GM23338 (cell line): ENCODE results near the gene UNC13C. TPM values are rescaled to one million over a fixed set of nuclear protein-coding genes. Genes with fewer than 3 reads are reported as not detected.

ENCODE experiments used
- ATAC-seq: fragments of 200-7000 bp; cut with Tn5 transposase; 3 replicates; pipeline ENCODE4 v1.9.1; 2020
- DNase-seq: peaks from one replicate; pipeline ENCODE4 v3.0.0-alpha.2; 2015; ENCODE audit warnings: low spot score
- H2AFZ ChIP-seq: fragments of 200-600 bp; sonication (generic); 2 replicates; pipeline ENCODE4 v1.8.0; 2016; ENCODE audit warnings: antibody characterized with exemption, mild to moderate bottlenecking, moderate library complexity
- H3F3A ChIP-seq: fragments of 200-600 bp; sonication (generic); replicated peaks from 2 replicates; pipeline ENCODE4 v1.8.0; 2017; ENCODE audit warnings: antibody characterized with exemption, mixed run types, low read depth
- H3K27ac ChIP-seq: fragments of 200-600 bp; sonication (generic); 2 replicates; pipeline ENCODE4 v1.6.1; 2016; ENCODE audit warnings: low read depth
- H3K27me3 ChIP-seq: fragments of 200-600 bp; sonication (generic); 2 replicates; pipeline ENCODE4 v1.8.0; 2016; ENCODE audit warnings: mild to moderate bottlenecking, mixed run types, moderate library complexity; ENCODE audit not compliant: insufficient read depth
- H3K36me3 ChIP-seq: fragments of 200-600 bp; sonication (generic); 2 replicates; pipeline ENCODE4 v1.8.0; 2016; ENCODE audit warnings: mild to moderate bottlenecking; ENCODE audit not compliant: insufficient read depth
- H3K4me1 ChIP-seq: fragments of 200-600 bp; sonication (generic); 2 replicates; pipeline ENCODE4 v1.8.0; 2016; ENCODE audit warnings: mild to moderate bottlenecking, moderate library complexity; ENCODE audit not compliant: insufficient read depth
- H3K4me2 ChIP-seq: fragments of 200-600 bp; sonication (generic); 2 replicates; pipeline ENCODE4 v1.7.1; 2017; ENCODE audit warnings: mixed run types
- H3K4me3 ChIP-seq: fragments of 200-600 bp; sonication (generic); 2 replicates; pipeline ENCODE4 v1.6.1; 2016; ENCODE audit warnings: mixed run types
- H3K79me2 ChIP-seq: fragments of 200-600 bp; sonication (generic); replicated peaks from 2 replicates; pipeline ENCODE4 v1.8.0; 2017; ENCODE audit warnings: mild to moderate bottlenecking; ENCODE audit not compliant: insufficient read depth
- H3K9me2 ChIP-seq: fragments of 200-600 bp; sonication (generic); 2 replicates; pipeline ENCODE4 v1.8.0; 2017; ENCODE audit not compliant: insufficient read depth
- H4K20me1 ChIP-seq: fragments of 200-600 bp; sonication (generic); replicated peaks from 2 replicates; pipeline ENCODE4 v1.8.0; 2017; ENCODE audit warnings: mild to moderate bottlenecking; ENCODE audit not compliant: insufficient read depth
- H3K27ac Mint-ChIP-seq: 2 replicates; pipeline ENCODE4 v1.8.0; 2020; ENCODE audit warnings: inconsistent platforms, mild to moderate bottlenecking, moderate library complexity, mixed read lengths
- H3K27me3 Mint-ChIP-seq: 3 replicates; pipeline ENCODE4 v1.8.0; 2022; ENCODE audit warnings: low read depth, mild to moderate bottlenecking, moderate library complexity, mixed read lengths, inconsistent platforms; ENCODE audit not compliant: insufficient read depth, poor library complexity
- H3K36me3 Mint-ChIP-seq: 3 replicates; pipeline ENCODE4 v1.8.0; 2021; ENCODE audit warnings: low read depth, mild to moderate bottlenecking, inconsistent platforms, moderate library complexity, mixed read lengths
- H3K4me1 Mint-ChIP-seq: 3 replicates; pipeline ENCODE4 v1.8.0; 2020; ENCODE audit warnings: mild to moderate bottlenecking, inconsistent platforms, mixed read lengths
- H3K4me3 Mint-ChIP-seq: 3 replicates; pipeline ENCODE4 v1.8.0; 2021; ENCODE audit warnings: moderate library complexity, mild to moderate bottlenecking, inconsistent platforms, mixed read lengths
- H3K9me3 Mint-ChIP-seq: 3 replicates; pipeline ENCODE4 v1.8.0; 2020; ENCODE audit warnings: moderate library complexity, mild to moderate bottlenecking, inconsistent platforms, mixed read lengths
- CREB1 ChIP-seq: fragments of 250-450 bp; sonication (Bioruptor Pico); IDR thresholded peaks from 2 replicates; pipeline ENCODE4 v1.5.0; 2020; ENCODE audit warnings: low read depth, mild to moderate bottlenecking, moderate library complexity
- EZH2 ChIP-seq: fragments of 200-600 bp; sonication (generic); IDR thresholded peaks from one replicate; pipeline ENCODE4 v1.8.0; 2017; ENCODE audit warnings: antibody characterized with exemption, mild to moderate bottlenecking, low read depth; ENCODE audit not compliant: unreplicated experiment
- EZH2phosphoT487 ChIP-seq: fragments of 200-600 bp; sonication (generic); IDR thresholded peaks from one replicate; pipeline ENCODE4 v1.8.1; 2018; ENCODE audit warnings: antibody characterized with exemption; ENCODE audit not compliant: unreplicated experiment
- JUNB ChIP-seq: IDR thresholded peaks from one replicate; pipeline ENCODE4 v1.6.1; 2016; ENCODE audit warnings: antibody characterized with exemption; ENCODE audit not compliant: unreplicated experiment
- NANOG ChIP-seq: IDR thresholded peaks from 2 replicates; pipeline ENCODE4 v1.6.1; 2016; ENCODE audit warnings: antibody characterized with exemption, borderline replicate concordance
- POLR2AphosphoS5 ChIP-seq: IDR thresholded peaks from 2 replicates; pipeline ENCODE4 v1.6.1; 2016; ENCODE audit warnings: antibody characterized with exemption, low read depth
- STAT1 ChIP-seq: IDR thresholded peaks from one replicate; pipeline ENCODE4 v1.6.1; 2016; ENCODE audit warnings: antibody characterized with exemption; ENCODE audit not compliant: unreplicated experiment
- ZNF114 ChIP-seq: fragments of 250-450 bp; sonication (Bioruptor Pico); IDR thresholded peaks from 2 replicates; pipeline ENCODE4 v1.5.0; 2020; ENCODE audit warnings: mild to moderate bottlenecking, moderate library complexity
- ZNF331 ChIP-seq: fragments of 250-450 bp; sonication (Bioruptor Pico); IDR thresholded peaks from 2 replicates; pipeline ENCODE4 v1.5.0; 2020; ENCODE audit warnings: low read depth, mild to moderate bottlenecking, moderate library complexity
- polyA plus RNA-seq: library from polyadenylated mRNA; unstranded; fragments of >200 nt; fragmentation: Nextera tagmentation; extraction: Ambion mirVana; gene quantifications from 2 replicates; pipeline ENCODE4 v1.2.1, GENCODE V29; 2016
- total RNA-seq: library from RNA; depleted of rRNA; stranded (reverse); fragments of >200 nt; shearing (Covaris generic); gene quantifications from 2 replicates; pipeline ENCODE4 v1.2.3, GENCODE V29; 2014
- TF ChIP-seq, protein P1 (sequence below): IDR thresholded peaks from 2 replicates; pipeline ENCODE4 v1.6.1; 2016; ENCODE audit warnings: antibody characterized with exemption
- TF ChIP-seq, protein P2 (sequence below): fragments of 250-450 bp; sonication (Bioruptor Pico); IDR thresholded peaks from 2 replicates; pipeline ENCODE4 v1.5.0; 2020; ENCODE audit warnings: mild to moderate bottlenecking, moderate library complexity
- TF ChIP-seq, protein P3 (sequence below), 2 experiments: fragments of 200-600 bp in 1 of 2; sonication (generic) in 1 of 2; conservative IDR thresholded peaks; 2 replicates each; pipeline versions ENCODE4 v1.5.1 to v1.6.1; 2016 to 2017; ENCODE audit warnings: antibody characterized with exemption in 2 of 2, low read depth in 2 of 2, mild to moderate bottlenecking in 2 of 2, moderate library complexity in 1 of 2
- TF ChIP-seq, protein P4 (sequence below): IDR thresholded peaks from one replicate; pipeline ENCODE4 v1.6.1; 2018; ENCODE audit warnings: antibody characterized with exemption; ENCODE audit not compliant: unreplicated experiment

Gene UNC13C
- total and polyA plus RNA-seq, 2 experiments from 2014 or later, result 0.03 TPM; not detected in 1

DNA sequence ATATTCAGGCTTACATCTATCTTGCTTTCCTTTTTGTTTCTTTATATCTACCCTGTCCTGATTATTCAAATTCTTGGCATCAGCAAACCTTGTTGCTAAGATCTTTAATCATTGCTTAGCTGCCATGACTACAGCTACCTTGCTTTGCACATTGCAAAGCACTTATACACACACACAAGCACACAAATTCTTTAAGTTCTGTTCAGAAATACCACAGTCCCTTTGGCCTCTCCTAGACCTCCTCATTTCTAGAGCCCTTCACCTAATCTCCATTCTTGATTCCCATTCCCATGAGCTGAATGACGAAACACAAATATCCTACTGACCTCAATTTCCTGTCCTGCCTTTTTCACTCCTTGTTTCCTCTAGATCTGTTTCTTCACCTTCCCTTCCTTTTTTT lies 409.6 kb downstream of the UNC13C start:
- Histone ChIP-seq H4K20me1 (no peaks in the 10 kb centered on the region), H3K9me2 (no peaks in the 10 kb centered on the region), H3K4me1 (no peaks in the 10 kb centered on the region), H3F3A (no peaks in the 10 kb centered on the region), H3K36me3 (no peaks in the 10 kb centered on the region; the same call in 1 of the 2 replicates), H3K4me2 (no peak overlapping the region), H3K4me3 (no peak overlapping the region), H3K79me2 (no peaks in the 10 kb centered on the region), H3K27ac (no peak overlapping the region), H3K27me3 (no peaks in the 10 kb centered on the region), H2AFZ (no peak overlapping the region)
- Mint-ChIP-seq H3K36me3 (no peaks in the 10 kb centered on the region), H3K4me1 (no peaks in the 10 kb centered on the region), H3K27me3 (no peaks in the 10 kb centered on the region), H3K4me3 (no peak overlapping the region), H3K27ac (no peak overlapping the region), H3K9me3 (peaks cover 46% of the 10 kb centered on the region)
- ATAC-seq, result no peak
- no peak for DNase-seq
- TF ChIP-seq POLR2AphosphoS5, result no peak
- TF ChIP-seq JUNB, result no peak
- no peak for TF ChIP-seq NANOG
- TF ChIP-seq, protein P1, sequence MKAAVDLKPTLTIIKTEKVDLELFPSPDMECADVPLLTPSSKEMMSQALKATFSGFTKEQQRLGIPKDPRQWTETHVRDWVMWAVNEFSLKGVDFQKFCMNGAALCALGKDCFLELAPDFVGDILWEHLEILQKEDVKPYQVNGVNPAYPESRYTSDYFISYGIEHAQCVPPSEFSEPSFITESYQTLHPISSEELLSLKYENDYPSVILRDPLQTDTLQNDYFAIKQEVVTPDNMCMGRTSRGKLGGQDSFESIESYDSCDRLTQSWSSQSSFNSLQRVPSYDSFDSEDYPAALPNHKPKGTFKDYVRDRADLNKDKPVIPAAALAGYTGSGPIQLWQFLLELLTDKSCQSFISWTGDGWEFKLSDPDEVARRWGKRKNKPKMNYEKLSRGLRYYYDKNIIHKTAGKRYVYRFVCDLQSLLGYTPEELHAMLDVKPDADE, result no peak
- TF ChIP-seq EZH2, result no peak
- no peak for TF ChIP-seq ZNF114
- no peak for TF ChIP-seq CREB1
- TF ChIP-seq, protein P2, sequence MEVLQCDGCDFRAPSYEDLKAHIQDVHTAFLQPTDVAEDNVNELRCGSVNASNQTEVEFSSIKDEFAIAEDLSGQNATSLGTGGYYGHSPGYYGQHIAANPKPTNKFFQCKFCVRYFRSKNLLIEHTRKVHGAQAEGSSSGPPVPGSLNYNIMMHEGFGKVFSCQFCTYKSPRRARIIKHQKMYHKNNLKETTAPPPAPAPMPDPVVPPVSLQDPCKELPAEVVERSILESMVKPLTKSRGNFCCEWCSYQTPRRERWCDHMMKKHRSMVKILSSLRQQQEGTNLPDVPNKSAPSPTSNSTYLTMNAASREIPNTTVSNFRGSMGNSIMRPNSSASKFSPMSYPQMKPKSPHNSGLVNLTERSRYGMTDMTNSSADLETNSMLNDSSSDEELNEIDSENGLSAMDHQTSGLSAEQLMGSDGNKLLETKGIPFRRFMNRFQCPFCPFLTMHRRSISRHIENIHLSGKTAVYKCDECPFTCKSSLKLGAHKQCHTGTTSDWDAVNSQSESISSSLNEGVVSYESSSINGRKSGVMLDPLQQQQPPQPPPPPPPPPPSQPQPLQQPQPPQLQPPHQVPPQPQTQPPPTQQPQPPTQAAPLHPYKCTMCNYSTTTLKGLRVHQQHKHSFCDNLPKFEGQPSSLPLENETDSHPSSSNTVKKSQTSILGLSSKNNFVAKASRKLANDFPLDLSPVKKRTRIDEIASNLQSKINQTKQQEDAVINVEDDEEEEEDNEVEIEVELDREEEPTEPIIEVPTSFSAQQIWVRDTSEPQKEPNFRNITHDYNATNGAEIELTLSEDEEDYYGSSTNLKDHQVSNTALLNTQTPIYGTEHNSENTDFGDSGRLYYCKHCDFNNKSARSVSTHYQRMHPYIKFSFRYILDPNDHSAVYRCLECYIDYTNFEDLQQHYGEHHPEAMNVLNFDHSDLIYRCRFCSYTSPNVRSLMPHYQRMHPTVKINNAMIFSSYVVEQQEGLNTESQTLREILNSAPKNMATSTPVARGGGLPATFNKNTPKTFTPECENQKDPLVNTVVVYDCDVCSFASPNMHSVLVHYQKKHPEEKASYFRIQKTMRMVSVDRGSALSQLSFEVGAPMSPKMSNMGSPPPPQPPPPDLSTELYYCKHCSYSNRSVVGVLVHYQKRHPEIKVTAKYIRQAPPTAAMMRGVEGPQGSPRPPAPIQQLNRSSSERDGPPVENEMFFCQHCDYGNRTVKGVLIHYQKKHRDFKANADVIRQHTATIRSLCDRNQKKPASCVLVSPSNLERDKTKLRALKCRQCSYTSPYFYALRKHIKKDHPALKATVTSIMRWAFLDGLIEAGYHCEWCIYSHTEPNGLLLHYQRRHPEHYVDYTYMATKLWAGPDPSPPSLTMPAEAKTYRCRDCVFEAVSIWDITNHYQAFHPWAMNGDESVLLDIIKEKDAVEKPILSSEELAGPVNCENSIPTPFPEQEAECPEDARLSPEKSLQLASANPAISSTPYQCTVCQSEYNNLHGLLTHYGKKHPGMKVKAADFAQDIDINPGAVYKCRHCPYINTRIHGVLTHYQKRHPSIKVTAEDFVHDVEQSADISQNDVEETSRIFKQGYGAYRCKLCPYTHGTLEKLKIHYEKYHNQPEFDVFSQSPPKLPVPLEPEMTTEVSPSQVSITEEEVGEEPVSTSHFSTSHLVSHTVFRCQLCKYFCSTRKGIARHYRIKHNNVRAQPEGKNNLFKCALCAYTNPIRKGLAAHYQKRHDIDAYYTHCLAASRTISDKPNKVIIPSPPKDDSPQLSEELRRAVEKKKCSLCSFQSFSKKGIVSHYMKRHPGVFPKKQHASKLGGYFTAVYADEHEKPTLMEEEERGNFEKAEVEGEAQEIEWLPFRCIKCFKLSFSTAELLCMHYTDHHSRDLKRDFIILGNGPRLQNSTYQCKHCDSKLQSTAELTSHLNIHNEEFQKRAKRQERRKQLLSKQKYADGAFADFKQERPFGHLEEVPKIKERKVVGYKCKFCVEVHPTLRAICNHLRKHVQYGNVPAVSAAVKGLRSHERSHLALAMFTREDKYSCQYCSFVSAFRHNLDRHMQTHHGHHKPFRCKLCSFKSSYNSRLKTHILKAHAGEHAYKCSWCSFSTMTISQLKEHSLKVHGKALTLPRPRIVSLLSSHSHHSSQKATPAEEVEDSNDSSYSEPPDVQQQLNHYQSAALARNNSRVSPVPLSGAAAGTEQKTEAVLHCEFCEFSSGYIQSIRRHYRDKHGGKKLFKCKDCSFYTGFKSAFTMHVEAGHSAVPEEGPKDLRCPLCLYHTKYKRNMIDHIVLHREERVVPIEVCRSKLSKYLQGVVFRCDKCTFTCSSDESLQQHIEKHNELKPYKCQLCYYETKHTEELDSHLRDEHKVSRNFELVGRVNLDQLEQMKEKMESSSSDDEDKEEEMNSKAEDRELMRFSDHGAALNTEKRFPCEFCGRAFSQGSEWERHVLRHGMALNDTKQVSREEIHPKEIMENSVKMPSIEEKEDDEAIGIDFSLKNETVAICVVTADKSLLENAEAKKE (CRISPR knock-in tag), result no peak
- TF ChIP-seq, protein P3, sequence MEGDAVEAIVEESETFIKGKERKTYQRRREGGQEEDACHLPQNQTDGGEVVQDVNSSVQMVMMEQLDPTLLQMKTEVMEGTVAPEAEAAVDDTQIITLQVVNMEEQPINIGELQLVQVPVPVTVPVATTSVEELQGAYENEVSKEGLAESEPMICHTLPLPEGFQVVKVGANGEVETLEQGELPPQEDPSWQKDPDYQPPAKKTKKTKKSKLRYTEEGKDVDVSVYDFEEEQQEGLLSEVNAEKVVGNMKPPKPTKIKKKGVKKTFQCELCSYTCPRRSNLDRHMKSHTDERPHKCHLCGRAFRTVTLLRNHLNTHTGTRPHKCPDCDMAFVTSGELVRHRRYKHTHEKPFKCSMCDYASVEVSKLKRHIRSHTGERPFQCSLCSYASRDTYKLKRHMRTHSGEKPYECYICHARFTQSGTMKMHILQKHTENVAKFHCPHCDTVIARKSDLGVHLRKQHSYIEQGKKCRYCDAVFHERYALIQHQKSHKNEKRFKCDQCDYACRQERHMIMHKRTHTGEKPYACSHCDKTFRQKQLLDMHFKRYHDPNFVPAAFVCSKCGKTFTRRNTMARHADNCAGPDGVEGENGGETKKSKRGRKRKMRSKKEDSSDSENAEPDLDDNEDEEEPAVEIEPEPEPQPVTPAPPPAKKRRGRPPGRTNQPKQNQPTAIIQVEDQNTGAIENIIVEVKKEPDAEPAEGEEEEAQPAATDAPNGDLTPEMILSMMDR (conservative IDR thresholded peaks at IDR 0.05; ENCODE audit: low read depth in 2 of 2), result no peak
- no peak for TF ChIP-seq ZNF331 (CRISPR knock-in tag)
- TF ChIP-seq EZH2phosphoT487, result no peak
- TF ChIP-seq, protein P4, sequence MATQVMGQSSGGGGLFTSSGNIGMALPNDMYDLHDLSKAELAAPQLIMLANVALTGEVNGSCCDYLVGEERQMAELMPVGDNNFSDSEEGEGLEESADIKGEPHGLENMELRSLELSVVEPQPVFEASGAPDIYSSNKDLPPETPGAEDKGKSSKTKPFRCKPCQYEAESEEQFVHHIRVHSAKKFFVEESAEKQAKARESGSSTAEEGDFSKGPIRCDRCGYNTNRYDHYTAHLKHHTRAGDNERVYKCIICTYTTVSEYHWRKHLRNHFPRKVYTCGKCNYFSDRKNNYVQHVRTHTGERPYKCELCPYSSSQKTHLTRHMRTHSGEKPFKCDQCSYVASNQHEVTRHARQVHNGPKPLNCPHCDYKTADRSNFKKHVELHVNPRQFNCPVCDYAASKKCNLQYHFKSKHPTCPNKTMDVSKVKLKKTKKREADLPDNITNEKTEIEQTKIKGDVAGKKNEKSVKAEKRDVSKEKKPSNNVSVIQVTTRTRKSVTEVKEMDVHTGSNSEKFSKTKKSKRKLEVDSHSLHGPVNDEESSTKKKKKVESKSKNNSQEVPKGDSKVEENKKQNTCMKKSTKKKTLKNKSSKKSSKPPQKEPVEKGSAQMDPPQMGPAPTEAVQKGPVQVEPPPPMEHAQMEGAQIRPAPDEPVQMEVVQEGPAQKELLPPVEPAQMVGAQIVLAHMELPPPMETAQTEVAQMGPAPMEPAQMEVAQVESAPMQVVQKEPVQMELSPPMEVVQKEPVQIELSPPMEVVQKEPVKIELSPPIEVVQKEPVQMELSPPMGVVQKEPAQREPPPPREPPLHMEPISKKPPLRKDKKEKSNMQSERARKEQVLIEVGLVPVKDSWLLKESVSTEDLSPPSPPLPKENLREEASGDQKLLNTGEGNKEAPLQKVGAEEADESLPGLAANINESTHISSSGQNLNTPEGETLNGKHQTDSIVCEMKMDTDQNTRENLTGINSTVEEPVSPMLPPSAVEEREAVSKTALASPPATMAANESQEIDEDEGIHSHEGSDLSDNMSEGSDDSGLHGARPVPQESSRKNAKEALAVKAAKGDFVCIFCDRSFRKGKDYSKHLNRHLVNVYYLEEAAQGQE, result no peak
- no peak for TF ChIP-seq STAT1
